ENCODE measurements around the gene ASCL3.
"Not testable (repeated sequence)": the region's sequence is repeated elsewhere in the genome, so short reads cannot be mapped to it uniquely, and the experiment has no call there.

Gene ASCL3

GRCh38 chr11:8908099-8908498 is 34.7 kb downstream of the ASCL3 start:
- DNase-seq: no peak

- DNase-seq: no peak
Measured at GRCh38 chr11:8907116-8907515, 35.7 kb downstream of the ASCL3 start.

GRCh38 chr11:8905528-8906165 is 37.2 kb downstream of the ASCL3 start:
- no peak for DNase-seq

- no peak for DNase-seq
Measured at GRCh38 chr11:8899119-8899753, 43.6 kb downstream of the ASCL3 start.

- not testable (repeated sequence) for DNase-seq
Measured at GRCh38 chr11:8891185-8891584, 51.6 kb downstream of the ASCL3 start.

Data from activated CD4-positive, alpha-beta T cell treated with anti-CD3 and anti-CD28 coated beads, Interleukin-2, amount 50 U/mL, for 16 hours (primary cell).